Measurements from ENCODE around the gene MIER3.
A peak's percentile ranks its signal among the peaks of the same experiment; 100 is the strongest.

The MIER3 gene

GRCh38 chr5:56958595-56958994 is 6.7 kb upstream of the MIER3 start:
- no peak for DNase-seq

DNA sequence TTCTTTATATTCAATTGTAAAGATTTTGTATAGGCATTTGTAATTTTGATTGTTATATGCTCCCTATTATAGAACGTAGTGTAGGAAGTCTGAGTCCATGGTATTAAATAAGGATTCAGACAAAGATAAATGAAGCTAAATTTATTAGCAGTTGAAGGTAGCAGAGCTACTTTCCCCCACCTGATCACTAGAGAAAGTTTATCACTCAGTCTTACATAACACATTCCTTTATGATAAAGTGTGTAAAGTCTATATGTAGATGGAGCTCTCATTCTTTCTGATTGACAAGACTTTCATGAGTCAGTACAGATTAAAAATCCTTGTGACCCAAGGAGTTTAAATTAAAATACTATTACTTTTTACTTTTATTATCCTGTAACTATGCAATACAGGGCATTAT is 2.3 kb upstream of the MIER3 start:
- no peak for DNase-seq

GRCh38 chr5:56951126-56951945 is 587 bp downstream of the MIER3 start:
- DNase-seq: peak; percentile 27

DNA sequence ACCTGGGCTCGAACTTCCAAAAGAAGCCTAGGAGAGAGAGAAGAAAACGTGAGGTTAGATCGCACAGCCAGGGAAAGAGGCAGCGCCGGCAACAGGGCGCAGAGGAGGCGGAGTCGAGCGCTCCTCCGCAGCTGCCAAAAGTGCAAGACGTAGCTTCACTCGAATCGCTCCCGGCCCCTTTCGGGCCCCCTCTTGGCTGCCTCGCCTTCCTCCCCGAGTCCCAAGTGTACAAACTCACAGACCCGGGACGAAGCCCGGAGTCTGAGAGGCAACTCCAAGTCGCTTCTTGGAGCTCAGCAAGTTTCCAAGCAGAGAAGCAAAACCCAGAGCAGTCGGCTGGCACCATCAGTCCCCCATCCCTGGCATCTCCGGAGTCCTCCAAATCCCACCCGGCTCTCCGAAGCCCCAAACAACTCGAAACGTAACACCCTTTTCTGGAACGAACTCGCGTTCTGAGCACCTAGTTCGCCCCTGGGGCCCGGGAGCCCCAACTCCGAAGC is 1.2 kb downstream of the MIER3 start:
- DNase-seq: peak; percentile 4

DNA sequence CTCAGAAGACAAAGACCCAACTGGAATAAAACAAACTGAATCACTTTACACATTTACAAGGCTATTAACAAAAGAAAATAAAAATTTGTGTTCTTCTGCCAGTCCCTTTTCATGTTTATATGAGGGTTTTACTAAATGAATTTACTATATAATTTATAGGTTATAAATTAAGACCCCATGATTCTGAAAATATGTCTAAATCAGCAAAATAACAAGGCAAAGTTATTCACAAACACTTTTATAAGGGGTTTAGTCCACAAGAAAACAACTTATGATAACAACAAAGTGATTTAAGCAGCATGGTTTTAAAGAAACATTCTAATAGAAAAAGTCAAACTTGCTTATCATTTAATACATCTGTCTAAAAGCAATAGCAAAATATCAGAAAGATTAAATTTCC is 4.9 kb downstream of the MIER3 start:
- no peak for DNase-seq

GRCh38 chr5:56941981-56942380 is 9.9 kb downstream of the MIER3 start:
- DNase-seq: no peak

GRCh38 chr5:56938858-56939257 is 13.1 kb downstream of the MIER3 start:
- no peak for DNase-seq

DNA sequence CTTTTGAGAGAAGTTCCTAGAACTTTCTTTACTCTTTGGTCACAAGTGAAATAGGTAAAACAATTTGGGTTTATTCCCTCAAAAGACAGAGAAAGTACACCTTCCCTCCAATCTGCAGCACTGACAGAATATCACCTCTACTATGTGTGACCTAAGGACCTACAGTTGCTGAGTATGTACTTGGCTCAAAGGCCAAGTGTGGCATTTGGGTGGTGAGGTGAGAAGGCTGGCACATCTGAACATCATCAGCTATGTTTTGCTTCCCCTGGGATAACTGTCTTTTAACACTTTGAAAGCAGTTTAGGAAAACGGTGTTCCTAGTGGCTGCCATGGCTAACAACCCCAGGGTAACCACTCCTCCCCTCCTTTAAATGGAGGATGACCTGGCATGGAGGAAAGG is 17.6 kb downstream of the MIER3 start:
- DNase-seq: no peak

DNA sequence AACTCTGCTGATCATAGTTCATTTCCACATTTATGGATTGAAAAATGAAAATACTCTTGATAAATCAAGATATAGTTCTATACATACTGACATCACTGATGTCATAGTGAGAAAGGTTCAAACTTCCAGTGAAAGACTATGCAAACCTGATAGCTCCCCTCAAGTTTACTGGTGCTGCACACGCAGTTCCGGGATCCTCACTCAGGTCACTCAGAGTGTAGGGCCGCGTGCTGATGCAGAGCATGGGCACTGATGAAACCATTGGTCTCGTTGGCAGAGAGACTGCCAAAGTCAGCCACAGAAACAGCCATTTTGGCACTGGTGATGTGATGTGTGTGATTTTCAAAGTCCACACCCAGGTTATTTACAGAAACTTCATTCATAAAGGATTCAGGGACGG is 29.0 kb downstream of the MIER3 start:
- no peak for DNase-seq

GRCh38 chr5:56919942-56920662 is 31.8 kb downstream of the MIER3 start:
- DNase-seq: no peak

DNA sequence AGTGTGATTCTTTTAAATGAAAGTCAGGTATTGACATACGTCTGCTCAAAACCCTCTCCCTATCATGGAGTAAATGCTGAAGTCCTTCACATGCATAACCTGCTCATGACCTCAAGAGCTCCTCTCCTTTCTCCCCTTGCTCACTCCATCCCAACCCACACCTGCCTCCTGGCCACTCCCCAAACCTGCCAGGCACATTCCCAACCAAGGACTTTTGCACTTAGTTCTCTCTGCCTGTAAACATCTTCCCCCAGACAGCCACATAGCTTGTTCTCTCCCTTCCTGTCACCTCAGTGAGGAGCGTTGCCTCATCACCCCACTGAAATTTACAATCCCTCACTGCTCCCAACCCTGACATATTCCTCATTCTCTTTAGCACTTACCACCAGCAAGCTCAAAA is 33.9 kb downstream of the MIER3 start:
- no peak for DNase-seq

- no peak for DNase-seq
Measured at GRCh38 chr5:56917534-56917933, 34.4 kb downstream of the MIER3 start.

- no peak for DNase-seq
Measured at GRCh38 chr5:56914678-56915077, 37.2 kb downstream of the MIER3 start.

DNA sequence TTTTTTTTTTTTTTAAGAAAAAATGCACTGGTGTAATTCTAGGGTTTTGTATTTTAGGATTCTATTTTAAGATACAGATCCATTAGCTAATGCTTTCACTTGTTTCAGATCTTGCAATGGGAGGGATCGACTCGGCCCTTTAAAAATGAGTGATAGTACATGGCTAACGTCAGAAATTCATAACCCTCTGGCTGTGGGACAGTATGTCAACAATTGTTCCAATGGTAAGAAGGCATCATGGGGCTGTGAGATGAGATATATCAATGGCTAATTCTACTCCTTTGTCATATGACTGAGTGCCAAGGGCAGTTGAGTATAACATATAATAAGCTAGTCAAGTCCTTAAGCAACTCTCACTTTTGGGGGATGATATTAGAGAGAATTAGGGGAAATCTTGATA is 38.2 kb downstream of the MIER3 start:
- no peak for DNase-seq

- DNase-seq: peak; percentile 64
Measured at GRCh38 chr5:56910210-56910965, 41.5 kb downstream of the MIER3 start.

- DNase-seq: peak; percentile 96
Measured at GRCh38 chr5:56909294-56910209, 42.4 kb downstream of the MIER3 start, which contains the start of gene SETD9. SETD9 (plus strand) TSS chr5:56909596; CDS start chr5:56909646, 50 bp downstream.

- peak; percentile 63 for DNase-seq
Measured at GRCh38 chr5:56908942-56909293, 43.0 kb downstream of the MIER3 start.

DNA sequence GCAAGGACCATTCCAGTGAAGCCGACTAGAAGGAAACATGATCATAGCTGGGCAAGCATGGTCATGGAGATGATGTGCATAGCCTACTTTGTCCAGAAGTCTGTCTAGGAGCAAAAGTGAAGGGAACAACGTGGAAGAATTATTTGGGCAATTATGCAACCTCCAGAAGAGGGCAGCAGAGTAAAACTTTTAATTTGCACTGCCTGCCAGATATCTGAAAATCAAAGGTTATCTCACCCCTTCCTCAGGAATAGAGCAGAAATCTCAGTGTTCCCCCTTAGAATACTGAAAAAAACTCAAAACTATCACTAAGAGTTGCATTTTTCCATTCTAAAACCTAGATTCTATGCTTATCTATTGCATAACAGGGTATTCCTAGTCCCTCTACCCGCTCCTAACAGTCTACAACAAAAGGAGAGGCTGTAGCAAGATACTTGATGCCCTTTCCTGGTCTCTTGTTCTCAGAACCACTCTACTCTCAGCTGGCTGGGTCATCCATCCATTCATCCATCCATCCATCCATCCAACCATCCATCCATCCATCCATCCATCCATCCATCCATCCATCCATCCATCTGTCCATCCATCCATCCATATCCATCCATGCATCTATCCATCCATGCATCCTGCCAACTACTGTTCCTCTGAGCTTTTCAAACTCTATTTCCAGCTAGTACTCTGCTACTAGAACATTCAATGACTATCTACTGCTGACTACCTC is 50.9 kb downstream of the MIER3 start:
- peak; percentile 39 for DNase-seq

DNA sequence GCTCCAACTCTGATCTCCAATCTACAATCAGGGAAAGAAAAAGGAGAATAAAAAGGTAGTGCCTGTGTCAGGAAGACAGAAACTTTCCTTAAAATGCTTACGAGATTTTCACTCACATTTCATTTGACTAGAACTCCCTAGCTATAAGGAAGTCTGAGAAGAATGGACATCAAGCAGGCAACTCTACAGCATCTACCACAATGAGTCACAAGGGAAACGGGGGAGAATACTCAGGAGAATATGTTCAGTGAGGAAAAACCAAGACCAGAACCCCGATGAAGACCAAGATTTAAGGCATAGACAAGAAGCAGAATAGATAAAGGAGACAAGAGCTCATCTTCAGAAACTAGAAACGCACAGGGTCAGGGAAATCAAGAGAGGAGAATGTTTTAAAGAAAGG is 51.5 kb downstream of the MIER3 start:
- DNase-seq: no peak

- no peak for DNase-seq
Measured at GRCh38 chr5:56898213-56898612, 53.7 kb downstream of the MIER3 start.

GRCh38 chr5:56896763-56897162 is 55.2 kb downstream of the MIER3 start:
- no peak for DNase-seq
